GM18867 (cell line): ENCODE data around the gene KRAS.

Experiments used
- ATAC-seq: cut with Tn5 transposase; IDR thresholded peaks from one replicate; pipeline ENCODE4 v1.9.1; 2021; ENCODE audit warnings: mild to moderate bottlenecking, moderate library complexity; ENCODE audit not compliant: unreplicated experiment

Gene KRAS

GRCh38 chr12:25197608-25198007, 53.1 kb downstream of the KRAS start:
- no peak for ATAC-seq

GRCh38 chr12:25195056-25195971, 55.4 kb downstream of the KRAS start, which contains the start of the genes DNAI7 and ETFRF1:
TSS of gene DNAI7 (minus strand) at chr12:25195160. CDS start at chr12:25195078, 82 bp downstream.
TSS of gene ETFRF1 (plus strand) at chr12:25195237. CDS start at chr12:25203957, 8,720 bp downstream.
- peak; percentile 92 for ATAC-seq

- no peak for ATAC-seq
Observed at GRCh38 chr12:25194722-25195055, 56.0 kb downstream of the KRAS start.

GRCh38 chr12:25194214-25194613, 56.5 kb downstream of the KRAS start:
- ATAC-seq = no peak

- no peak for ATAC-seq
Observed at GRCh38 chr12:25190793-25191192, 59.9 kb downstream of the KRAS start.

- ATAC-seq = no peak
Observed at GRCh38 chr12:25189656-25190055, 61.1 kb downstream of the KRAS start.

GRCh38 chr12:25187781-25188180, 62.9 kb downstream of the KRAS start:
- no peak for ATAC-seq

- peak; percentile 90 for ATAC-seq
Observed at GRCh38 chr12:25186788-25187402, 63.8 kb downstream of the KRAS start.

GRCh38 chr12:25186038-25186787, 64.5 kb downstream of the KRAS start:
- ATAC-seq = peak; percentile 68

GRCh38 chr12:25184132-25184531, 66.6 kb downstream of the KRAS start:
- no peak for ATAC-seq

GRCh38 chr12:25182765-25183164, 68.0 kb downstream of the KRAS start:
- no peak for ATAC-seq

GRCh38 chr12:25162866-25163265, 87.9 kb downstream of the KRAS start:
- no peak for ATAC-seq

- ATAC-seq = no peak
Observed at GRCh38 chr12:25156061-25156460, 94.7 kb downstream of the KRAS start.

GRCh38 chr12:25155022-25155576, 95.6 kb downstream of the KRAS start:
- ATAC-seq = peak; percentile 59
